Suprapubic skin (tissue), 4 donors: Measurements from ENCODE around the gene KIF16B. TPM values are rescaled to one million over a fixed set of nuclear protein-coding genes. Genes with fewer than 3 reads are reported as not detected.

Source experiments
- DNase-seq, 2 donors: peaks; one replicate each; pipeline ENCODE4 v3.0.0-alpha.2; 2019; ENCODE audit warnings: low spot score in 2 of 2
- H3K27ac ChIP-seq: fragments of 200-600 bp; sonication (generic); one replicate; pipeline ENCODE4 v1.5.1; 2019
- H3K27me3 ChIP-seq: fragments of 200-600 bp; sonication (generic); one replicate; pipeline ENCODE4 v1.5.1; 2019
- H3K36me3 ChIP-seq: fragments of 200-600 bp; sonication (generic); one replicate; pipeline ENCODE4 v1.5.1; 2019
- H3K4me1 ChIP-seq: fragments of 200-600 bp; sonication (generic); one replicate; pipeline ENCODE4 v1.5.1; 2019
- H3K4me3 ChIP-seq: fragments of 200-600 bp; sonication (generic); one replicate; pipeline ENCODE4 v1.5.1; 2019; ENCODE audit warnings: mild to moderate bottlenecking
- H3K9me3 ChIP-seq: fragments of 200-600 bp; sonication (generic); one replicate; pipeline ENCODE4 v1.5.1; 2019
- EP300 ChIP-seq: sonication (generic); formaldehyde crosslinking; IDR thresholded peaks from one replicate; pipeline ENCODE4 v1.6.1; 2017; ENCODE audit warnings: antibody characterized with exemption
- POLR2A ChIP-seq, 2 donors: fragments of 450-650 bp; IDR thresholded peaks; one replicate each; pipeline ENCODE4 v1.6.1; 2017; ENCODE audit warnings: antibody characterized with exemption in 2 of 2, mild to moderate bottlenecking in 2 of 2, moderate library complexity in 2 of 2
- POLR2AphosphoS5 ChIP-seq, 3 donors: sonication (generic); formaldehyde crosslinking; IDR thresholded peaks; one replicate each; pipeline ENCODE4 v1.6.1; 2017; ENCODE audit warnings: antibody characterized with exemption in 3 of 3
- WGBS: methylation state at CpG from one replicate; pipeline ENCODE4 v1.1.5; 2018; 5-methylcytosine and 5-hydroxymethylcytosine counted together
- total RNA-seq, 4 donors: library from RNA; depleted of rRNA; stranded (reverse); fragments of >200 nt; gene quantifications; one replicate each; pipeline ENCODE4 v1.1.0, GENCODE V29; 2016
- TF ChIP-seq, protein P1 (sequence below), 2 donors: fragments of 200-600 bp in 1 of 2; fragments of 450-650 bp in 1 of 2; sonication (generic) in 1 of 2; IDR thresholded peaks; one replicate each; pipeline ENCODE4 v1.5.1; 2016 to 2019; ENCODE audit warnings: antibody characterized with exemption in 2 of 2, mild to moderate bottlenecking in 1 of 2, moderate library complexity in 1 of 2

Gene KIF16B
- total RNA-seq, 4 donors from 2014 or later, result 23.7 to 64.0 (median 38.2) TPM

DNA sequence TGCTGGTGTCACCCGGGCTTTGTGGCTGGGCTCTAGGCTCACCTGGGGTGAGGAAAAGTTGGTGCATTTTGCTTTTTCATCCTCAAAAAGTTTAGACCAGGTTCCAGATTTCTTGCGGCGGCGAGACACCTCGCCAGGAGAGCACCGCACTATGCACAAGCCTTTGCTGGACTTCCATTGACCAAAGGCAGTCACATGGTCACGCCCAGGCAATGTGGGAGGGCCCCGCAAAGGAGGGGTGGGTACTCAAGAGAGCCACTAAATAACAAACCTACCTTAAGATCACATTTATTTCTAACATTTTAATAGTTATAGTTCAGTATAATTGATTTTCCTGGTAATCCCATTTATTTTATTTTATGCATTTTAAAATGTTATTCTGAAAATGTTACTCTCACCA is 3.0 kb upstream of the KIF16B start:
- Histone ChIP-seq H3K27ac (no peak overlapping the region), H3K9me3 (no peaks in the 10 kb centered on the region), H3K4me3 (no peak overlapping the region), H3K4me1 (peaks cover 57% of the 10 kb centered on the region), H3K27me3 (no peaks in the 10 kb centered on the region), H3K36me3 (no peaks in the 10 kb centered on the region)
- 94% methylated on average over 8 of the region's 8 CpGs for WGBS
- DNase-seq, result no peak
- TF ChIP-seq POLR2A (IDR thresholded peaks at IDR 0.05), result no peak
- no peak for TF ChIP-seq POLR2AphosphoS5 (IDR thresholded peaks at IDR 0.05)
- TF ChIP-seq EP300, result no peak
- TF ChIP-seq, protein P1, sequence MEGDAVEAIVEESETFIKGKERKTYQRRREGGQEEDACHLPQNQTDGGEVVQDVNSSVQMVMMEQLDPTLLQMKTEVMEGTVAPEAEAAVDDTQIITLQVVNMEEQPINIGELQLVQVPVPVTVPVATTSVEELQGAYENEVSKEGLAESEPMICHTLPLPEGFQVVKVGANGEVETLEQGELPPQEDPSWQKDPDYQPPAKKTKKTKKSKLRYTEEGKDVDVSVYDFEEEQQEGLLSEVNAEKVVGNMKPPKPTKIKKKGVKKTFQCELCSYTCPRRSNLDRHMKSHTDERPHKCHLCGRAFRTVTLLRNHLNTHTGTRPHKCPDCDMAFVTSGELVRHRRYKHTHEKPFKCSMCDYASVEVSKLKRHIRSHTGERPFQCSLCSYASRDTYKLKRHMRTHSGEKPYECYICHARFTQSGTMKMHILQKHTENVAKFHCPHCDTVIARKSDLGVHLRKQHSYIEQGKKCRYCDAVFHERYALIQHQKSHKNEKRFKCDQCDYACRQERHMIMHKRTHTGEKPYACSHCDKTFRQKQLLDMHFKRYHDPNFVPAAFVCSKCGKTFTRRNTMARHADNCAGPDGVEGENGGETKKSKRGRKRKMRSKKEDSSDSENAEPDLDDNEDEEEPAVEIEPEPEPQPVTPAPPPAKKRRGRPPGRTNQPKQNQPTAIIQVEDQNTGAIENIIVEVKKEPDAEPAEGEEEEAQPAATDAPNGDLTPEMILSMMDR (IDR thresholded peaks at IDR 0.05), result no peak

GRCh38 chr20:16575390-16576140 is 2.3 kb upstream of the KIF16B start:
- Histone ChIP-seq H3K27me3 (no peaks in the 10 kb centered on the region), H3K4me1 (peaks cover 58% of the 10 kb centered on the region), H3K4me3 (peak overlapping the region; percentile 64), H3K36me3 (no peaks in the 10 kb centered on the region), H3K27ac (peak overlapping the region; percentile 62), H3K9me3 (no peaks in the 10 kb centered on the region)
- TF ChIP-seq POLR2A (IDR thresholded peaks at IDR 0.05) (no peak), POLR2AphosphoS5 (IDR thresholded peaks at IDR 0.05) (no peak), EP300 (no peak)
- TF ChIP-seq, protein P1 (IDR thresholded peaks at IDR 0.05), result no peak
- 45% methylated on average over 18 of the region's 18 CpGs for WGBS
- DNase-seq, result no peak

- H3K9me3 ChIP-seq, result no peaks in the 10 kb centered on the region
- H3K27ac ChIP-seq, result peak overlapping the region; percentile 62
- H3K27me3 ChIP-seq, result no peaks in the 10 kb centered on the region
- H3K4me1 ChIP-seq, result peaks cover 58% of the 10 kb centered on the region
- peak; percentile 89 to 93 for DNase-seq
- WGBS, result 11% methylated on average over 24 of the region's 39 CpGs
- TF ChIP-seq, protein P1 (IDR thresholded peaks at IDR 0.05), result no peak
- peak overlapping the region; percentile 64 for H3K4me3 ChIP-seq
- H3K36me3 ChIP-seq, result no peaks in the 10 kb centered on the region
These were observed 1.6 kb upstream of the KIF16B start for GRCh38 chr20:16574656-16575355.

DNA sequence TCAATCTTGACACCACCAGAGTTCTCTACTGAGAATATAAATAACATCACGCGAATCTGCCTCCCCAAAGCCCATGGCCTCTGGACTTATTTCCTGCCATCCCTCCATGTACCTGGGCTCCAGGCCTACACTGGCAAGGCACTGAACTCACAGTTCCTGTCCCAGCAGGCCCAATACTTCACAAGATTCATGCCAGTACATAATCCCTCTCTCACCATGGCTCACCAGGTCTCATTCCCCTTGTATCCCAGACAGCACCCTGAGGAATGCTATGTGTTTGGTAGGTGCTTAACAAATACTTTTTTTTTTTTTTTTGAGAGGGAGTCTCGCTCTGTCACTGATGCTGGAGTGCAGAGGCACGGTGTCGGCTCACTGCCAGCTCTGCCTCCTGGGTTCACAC is 1.9 kb downstream of the KIF16B start:
- Histone ChIP-seq H3K27me3 (no peaks in the 10 kb centered on the region), H3K27ac (peak overlapping the region; percentile 86), H3K4me1 (peaks cover 65% of the 10 kb centered on the region), H3K36me3 (no peaks in the 10 kb centered on the region), H3K4me3 (no peak overlapping the region), H3K9me3 (no peaks in the 10 kb centered on the region)
- no peak for DNase-seq
- no peak for TF ChIP-seq POLR2AphosphoS5 (IDR thresholded peaks at IDR 0.05)
- TF ChIP-seq, protein P1 (IDR thresholded peaks at IDR 0.05), result no peak
- no peak for TF ChIP-seq EP300
- no peak for TF ChIP-seq POLR2A (IDR thresholded peaks at IDR 0.05)
- 62% methylated on average over 5 of the region's 5 CpGs for WGBS
